Activated CD4-positive, alpha-beta T cell treated with anti-CD3 and anti-CD28 coated beads, Interleukin-10, Interleukin-2, amounts not matched to agents 100 ng/mL and 50 ng/mL, durations not matched to agents 16 hours and 8 hours (primary cell): Measurements from ENCODE around the gene MYOG.

Experiments
- DNase-seq: peaks from one replicate; pipeline ENCODE4 v3.0.0-alpha.2; 2020

The MYOG gene

GRCh38 chr1:203069030-203069747, 16.6 kb downstream of the MYOG start:
- DNase-seq = no peak

GRCh38 chr1:203066965-203067364, 18.8 kb downstream of the MYOG start:
- no peak for DNase-seq

- DNase-seq = no peak
These were observed 19.8 kb downstream of the MYOG start for GRCh38 chr1:203065986-203066385.

DNA sequence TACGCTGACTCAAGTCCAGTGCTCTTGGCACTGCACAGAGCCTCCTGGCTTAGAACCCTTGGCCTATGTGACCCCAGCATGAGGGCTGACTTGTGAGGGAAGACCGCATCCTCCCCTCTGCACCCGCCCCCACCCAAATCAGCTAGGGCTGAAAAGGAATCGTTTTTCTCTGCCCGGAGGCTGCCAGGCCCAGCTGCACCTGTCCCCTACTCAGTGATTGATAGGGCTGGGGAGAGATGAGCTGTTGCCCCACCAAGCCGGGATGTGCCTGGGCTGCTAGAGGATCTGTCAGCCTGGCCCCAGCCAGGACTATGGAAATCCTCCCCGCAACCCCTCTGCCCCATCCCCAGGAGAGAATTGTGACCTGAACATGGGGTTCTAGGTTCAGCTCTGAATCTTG, 20.6 kb downstream of the MYOG start:
- DNase-seq = no peak

- DNase-seq = no peak
These were observed 22.5 kb downstream of the MYOG start for GRCh38 chr1:203063287-203063686.

DNA sequence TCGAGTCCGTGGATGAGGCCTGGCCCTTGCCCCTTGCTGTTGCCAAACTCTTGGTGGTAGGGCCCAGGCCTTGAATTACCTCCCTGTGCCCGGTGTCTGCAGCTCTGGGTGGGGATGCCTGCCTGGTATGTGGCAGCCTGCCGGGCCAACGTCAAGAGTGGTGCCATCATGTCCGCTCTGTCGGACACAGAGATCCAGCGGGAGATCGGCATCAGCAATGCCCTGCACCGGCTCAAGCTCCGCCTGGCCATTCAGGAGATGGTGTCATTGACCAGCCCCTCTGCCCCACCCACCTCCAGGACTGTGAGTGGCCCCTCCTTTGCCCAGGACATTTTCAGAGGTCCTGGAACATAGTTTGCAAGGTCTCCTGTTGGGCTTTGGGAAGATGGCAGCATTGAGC, 25.7 kb downstream of the MYOG start:
- DNase-seq = no peak

DNA sequence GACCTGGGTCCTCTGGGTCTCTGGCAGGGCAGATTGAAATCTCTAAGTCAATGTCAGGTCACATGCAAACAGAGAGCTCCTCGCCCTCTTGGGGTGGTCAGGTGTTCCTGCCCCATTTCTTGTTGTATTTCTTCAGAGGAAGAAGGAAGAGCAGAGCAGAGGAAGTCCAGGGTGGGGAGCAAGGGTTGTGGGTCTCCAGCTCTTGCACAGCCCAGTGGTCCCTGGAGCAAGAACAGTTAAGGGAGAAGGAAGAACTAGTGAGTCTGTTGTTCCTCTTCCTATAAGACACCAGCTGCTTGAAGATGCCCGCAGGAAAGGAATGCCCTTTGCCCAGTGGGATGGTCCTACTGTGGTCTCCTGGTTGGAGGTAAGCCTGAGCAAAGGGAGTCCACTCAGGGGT, 26.3 kb downstream of the MYOG start:
- DNase-seq = no peak

- DNase-seq = no peak
These were observed 27.2 kb downstream of the MYOG start for GRCh38 chr1:203058676-203058935.

- DNase-seq = no peak
These were observed 27.7 kb downstream of the MYOG start for GRCh38 chr1:203057911-203058675.

- DNase-seq = no peak
These were observed 29.3 kb downstream of the MYOG start for GRCh38 chr1:203056516-203056915.

DNA sequence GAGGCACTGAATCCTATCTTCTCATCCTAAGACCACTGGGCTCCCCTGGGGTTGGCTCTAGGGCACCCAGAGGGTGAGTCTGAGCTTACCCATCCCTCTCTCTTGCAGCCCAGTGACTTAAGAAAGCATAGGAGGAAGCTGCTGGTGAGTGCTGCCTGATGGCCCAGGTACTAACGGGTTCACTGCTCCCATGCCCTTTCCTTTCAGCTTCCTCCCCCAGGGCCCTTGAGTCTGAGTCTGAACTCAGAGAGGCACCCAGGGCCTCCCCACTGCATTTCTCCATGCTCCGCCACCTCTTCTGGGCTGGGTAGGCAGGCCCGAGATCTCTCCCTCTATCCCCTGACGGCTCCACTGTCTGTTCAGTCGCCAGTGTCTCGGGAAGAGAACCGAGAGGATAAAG, 29.8 kb downstream of the MYOG start:
- DNase-seq = no peak

- no peak for DNase-seq
These were observed 30.5 kb downstream of the MYOG start for GRCh38 chr1:203055161-203055799.

DNA sequence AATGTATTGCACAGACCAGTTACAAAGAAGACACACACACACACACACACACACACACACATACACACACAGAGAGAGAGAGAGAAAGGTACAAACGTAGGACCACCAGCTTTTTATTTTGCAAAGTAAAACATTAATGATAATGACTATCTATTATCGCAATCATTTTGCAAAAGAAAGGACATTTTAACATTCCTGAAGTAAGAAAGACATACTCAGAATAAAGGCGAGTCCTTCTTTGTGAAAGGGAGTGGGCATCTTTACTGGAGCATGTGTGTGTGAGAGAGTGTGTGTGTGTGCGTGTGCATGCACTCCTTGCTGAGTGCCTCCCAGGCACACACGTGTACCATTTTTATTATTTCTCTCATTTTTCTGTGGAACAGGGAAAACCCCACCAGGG, 31.2 kb downstream of the MYOG start:
- no peak for DNase-seq

GRCh38 chr1:203054184-203054583, 31.6 kb downstream of the MYOG start:
- DNase-seq = no peak

GRCh38 chr1:203052601-203053000, 33.2 kb downstream of the MYOG start:
- no peak for DNase-seq

- no peak for DNase-seq
These were observed 33.9 kb downstream of the MYOG start for GRCh38 chr1:203051841-203052324.

- no peak for DNase-seq
These were observed 35.0 kb downstream of the MYOG start for GRCh38 chr1:203050826-203051225.

DNA sequence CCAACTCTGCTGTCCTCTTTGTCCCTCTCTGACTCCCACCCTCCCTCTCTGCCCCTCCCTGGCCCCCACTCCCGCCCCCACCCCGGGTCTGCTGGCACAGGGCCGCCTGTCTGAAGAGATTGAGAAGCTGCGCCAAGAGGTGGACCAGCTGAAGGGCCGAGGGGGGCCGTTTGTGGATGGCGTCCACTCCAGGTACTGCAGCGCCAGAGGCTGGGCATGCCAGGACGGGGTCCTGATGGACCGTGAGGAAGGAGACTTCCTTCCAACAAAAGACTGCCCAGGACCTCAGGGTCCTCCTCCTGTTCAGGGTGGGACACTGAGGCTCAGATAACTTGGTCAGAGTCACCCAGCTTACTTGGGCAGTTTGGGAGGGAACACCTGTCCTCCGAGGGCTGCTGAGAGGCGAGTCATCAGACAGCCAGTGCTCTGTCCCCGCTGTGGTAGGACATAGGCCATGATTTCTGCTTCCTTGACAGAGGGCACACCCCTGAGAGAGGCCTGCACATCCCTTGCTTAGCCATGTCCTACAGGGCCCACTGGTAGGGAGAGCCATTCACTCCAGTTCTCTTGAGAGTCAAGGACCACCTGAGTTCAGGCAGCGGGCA, 36.1 kb downstream of the MYOG start:
- no peak for DNase-seq

GRCh38 chr1:203049077-203049476, 36.7 kb downstream of the MYOG start:
- DNase-seq = no peak

GRCh38 chr1:203048555-203049051, 37.2 kb downstream of the MYOG start:
- DNase-seq = no peak

- no peak for DNase-seq
These were observed 37.7 kb downstream of the MYOG start for GRCh38 chr1:203048086-203048485.

DNA sequence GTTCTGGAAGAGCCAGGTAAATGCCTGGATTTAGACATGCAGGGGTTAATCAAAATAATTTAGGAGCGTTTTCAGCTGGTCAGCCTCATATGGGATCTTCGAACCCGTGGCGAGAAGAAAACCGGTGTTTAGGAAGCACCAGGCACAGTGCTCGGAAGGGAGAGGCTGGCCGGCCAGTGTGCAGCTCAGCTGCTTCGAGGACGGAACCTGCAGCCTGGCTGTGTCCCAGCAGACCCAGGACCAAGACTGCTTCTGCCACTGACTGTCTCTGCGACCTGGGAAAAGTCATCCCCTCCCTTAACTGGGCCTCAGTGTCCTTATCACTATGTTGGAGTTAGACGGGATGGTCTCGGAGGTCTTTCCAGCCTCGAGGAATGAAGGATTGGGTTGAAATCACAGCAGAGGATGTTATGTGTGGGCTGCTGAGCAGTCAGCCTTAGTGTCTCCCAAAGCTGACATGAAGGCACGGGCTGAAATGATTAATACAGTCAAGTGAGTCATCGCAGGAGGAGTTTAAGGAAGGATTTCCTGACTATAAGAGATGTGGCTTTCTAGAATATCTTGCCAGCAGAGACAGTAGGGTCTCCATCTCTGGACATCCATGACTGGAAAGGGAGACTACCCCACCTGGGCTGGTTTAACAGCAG, 38.7 kb downstream of the MYOG start:
- DNase-seq = peak; percentile 18
